Measurements from ENCODE around the gene EIF4A3. TPM values are rescaled to one million over a fixed set of nuclear protein-coding genes. Genes with fewer than 3 reads are reported as not detected.

EIF4A3 gene
- total and polyA plus RNA-seq, 2 experiments from 2014 or later: 81.7 to 107 TPM

- Histone ChIP-seq H3K4me1 (ENCODE audit: insufficient read depth) (peaks cover 12% of the 10 kb centered on the region), H3K36me3 (replicated peaks; ENCODE audit: insufficient read depth, low read depth) (no peaks in the 10 kb centered on the region), H4K20me1 (ENCODE audit: insufficient read depth, poor library complexity, severe bottlenecking) (no peaks in the 10 kb centered on the region), H3K79me2 (peaks cover 22% of the 10 kb centered on the region), H3K9me3 (ENCODE audit: low read depth) (no peaks in the 10 kb centered on the region), H3K27ac (peak overlapping the region; percentile 78), H3K9me2 (replicated peaks; ENCODE audit: insufficient read depth) (no peaks in the 10 kb centered on the region), H2AFZ (no peak overlapping the region), H3K27me3 (no peaks in the 10 kb centered on the region), H3K4me3 (no peak overlapping the region), H3K4me2 (no peak overlapping the region)
- WGBS (ENCODE audit: low lambda C conversion rate, missing lambda C conversion rate): 90% methylated on average over 11 of the region's 11 CpGs
- TF ChIP-seq EZH2phosphoT487 (IDR thresholded peaks at IDR 0.05; ENCODE audit: low read depth, severe bottlenecking, unreplicated experiment) (no peak), CTCF (IDR thresholded peaks at IDR 0.05; ENCODE audit: poor library complexity) (no peak), EZH2 (IDR thresholded peaks at IDR 0.05; ENCODE audit: borderline replicate concordance) (no peak)
- DNase-seq (ENCODE audit: low spot score): no peak
These were observed 5.3 kb upstream of the EIF4A3 start for GRCh38 chr17:80152081-80152702.

GRCh38 chr17:80151333-80151732 lies 4.4 kb upstream of the EIF4A3 start:
- peaks cover 26% of the 10 kb centered on the region for H3K79me2 ChIP-seq
- H2AFZ ChIP-seq: no peak overlapping the region
- 64% methylated on average over 5 of the region's 5 CpGs for WGBS (ENCODE audit: low lambda C conversion rate, missing lambda C conversion rate)
- peaks cover 3% of the 10 kb centered on the region for H4K20me1 ChIP-seq (ENCODE audit: insufficient read depth, poor library complexity, severe bottlenecking)
- H3K27ac ChIP-seq: peak overlapping the region; percentile 78
- DNase-seq (ENCODE audit: low spot score): peak; percentile 61
- no peaks in the 10 kb centered on the region for H3K9me3 ChIP-seq (ENCODE audit: low read depth)
- H3K4me3 ChIP-seq: no peak overlapping the region
- H3K9me2 ChIP-seq (replicated peaks; ENCODE audit: insufficient read depth): no peaks in the 10 kb centered on the region
- no peak overlapping the region for H3K4me2 ChIP-seq
- no peaks in the 10 kb centered on the region for H3K27me3 ChIP-seq
- TF ChIP-seq EZH2phosphoT487 (IDR thresholded peaks at IDR 0.05; ENCODE audit: low read depth, severe bottlenecking, unreplicated experiment) (no peak), CTCF (IDR thresholded peaks at IDR 0.05; ENCODE audit: poor library complexity) (no peak)
- H3K4me1 ChIP-seq (ENCODE audit: insufficient read depth): peaks cover 12% of the 10 kb centered on the region
- H3K36me3 ChIP-seq (replicated peaks; ENCODE audit: insufficient read depth, low read depth): no peaks in the 10 kb centered on the region

GRCh38 chr17:80146121-80147034 lies 550 bp downstream of the EIF4A3 start:
- no peaks in the 10 kb centered on the region for H3K9me3 ChIP-seq (ENCODE audit: low read depth)
- no peak for DNase-seq (ENCODE audit: low spot score)
- H2AFZ ChIP-seq: peak overlapping the region; percentile 44
- peak overlapping the region; percentile 72 for H3K4me3 ChIP-seq
- H3K4me1 ChIP-seq (ENCODE audit: insufficient read depth): peaks cover 13% of the 10 kb centered on the region
- H3K79me2 ChIP-seq: peaks cover 65% of the 10 kb centered on the region
- H3K27ac ChIP-seq: peak overlapping the region; percentile 82
- H3K4me2 ChIP-seq: peak overlapping the region; percentile 90
- 2% methylated on average over 46 of the region's 69 CpGs for WGBS (ENCODE audit: low lambda C conversion rate, missing lambda C conversion rate)
- H3K36me3 ChIP-seq (replicated peaks; ENCODE audit: insufficient read depth, low read depth): no peaks in the 10 kb centered on the region
- H3K9me2 ChIP-seq (replicated peaks; ENCODE audit: insufficient read depth): no peaks in the 10 kb centered on the region
- peaks cover 28% of the 10 kb centered on the region for H4K20me1 ChIP-seq (ENCODE audit: insufficient read depth, poor library complexity, severe bottlenecking)
- no peaks in the 10 kb centered on the region for H3K27me3 ChIP-seq
- TF ChIP-seq CTCF (IDR thresholded peaks at IDR 0.05; ENCODE audit: poor library complexity) (no peak), EZH2 (IDR thresholded peaks at IDR 0.05; ENCODE audit: borderline replicate concordance) (no peak), EZH2phosphoT487 (IDR thresholded peaks at IDR 0.05; ENCODE audit: low read depth, severe bottlenecking, unreplicated experiment) (no peak)

All from hepatocyte (in vitro differentiated cells).